ENCODE results near the gene PTGIS. TPM values are rescaled to one million over a fixed set of nuclear protein-coding genes. Genes with fewer than 3 reads are reported as not detected.

The PTGIS gene
- total and polyA plus RNA-seq, 2 donors (not counting 3 experiments of a cell fraction or from before 2014, with no cell fraction given), result 6.2 to 11.8 TPM

- Histone ChIP-seq H4K20me1 (replicated peaks; ENCODE audit: control insufficient read depth, extremely low read depth, insufficient read depth, low read length) (no peaks in the 10 kb centered on the region), H3K4me3 (replicated peaks in 1 of 3; ENCODE audit: insufficient read depth in 1 of 3, low read depth in 1 of 3, low read length in 3 of 3) (no peak overlapping the region), H3K36me3 (ENCODE audit: control insufficient read depth in 2 of 2, extremely low read depth in 1 of 2, insufficient read depth in 2 of 2, low read length in 2 of 2) (no peaks in the 10 kb centered on the region), H3K9ac (replicated peaks; ENCODE audit: extremely low read depth, insufficient read depth, low read length) (no peak overlapping the region), H3K4me2 (ENCODE audit: insufficient read depth, low read length) (no peak overlapping the region), H3K79me2 (ENCODE audit: control insufficient read depth, insufficient read depth, low read length) (no peaks in the 10 kb centered on the region), H3K27me3 (ENCODE audit: control insufficient read depth in 2 of 2, insufficient read depth in 2 of 2, low read length in 2 of 2) (peaks cover 6 to 14% of the 10 kb centered on the region in 2 experiments), H3K9me3 (replicated peaks; ENCODE audit: control insufficient read depth, insufficient read depth, low read length) (no peaks in the 10 kb centered on the region), H3K27ac (ENCODE audit: insufficient read depth, low read depth, low read length) (no peak overlapping the region), H3K9me1 (replicated peaks; ENCODE audit: control insufficient read depth, extremely low read depth, insufficient read depth, low read length) (no peaks in the 10 kb centered on the region), H2AFZ (ENCODE audit: low read depth, low read length) (no peak overlapping the region), H3K4me1 (ENCODE audit: control insufficient read depth, extremely low read depth, insufficient read depth, low read length) (no peaks in the 10 kb centered on the region)
- no TSS peak for BruUV-seq (replicated peaks)
- TF ChIP-seq EZH2 (IDR thresholded peaks at IDR 0.05; ENCODE audit: borderline replicate concordance, low read depth, low read length, severe bottlenecking) (no peak), CTCF (IDR thresholded peaks at IDR 0.05; ENCODE audit: extremely low read depth in 1 of 2, insufficient read depth in 1 of 2, low read depth in 1 of 2, low read length in 2 of 2) (no peak), FOS (IDR thresholded peaks at IDR 0.05; ENCODE audit: borderline replicate concordance, insufficient read depth, low read length) (no peak), POLR2A (IDR thresholded peaks at IDR 0.05; ENCODE audit: low read depth, low read length) (no peak), POLR2AphosphoS5 (IDR thresholded peaks at IDR 0.05; ENCODE audit: insufficient read depth, low read depth, low read length) (no peak), MYC (IDR thresholded peaks at IDR 0.05; ENCODE audit: low read depth, low read length) (no peak), MAX (IDR thresholded peaks at IDR 0.05; ENCODE audit: insufficient read depth, insufficient read length) (no peak)
- ChIA-PET CTCF (no interaction called here), POLR2A (no interaction called here)
- FAIRE-seq (no peak), DNase-seq (ENCODE audit: low read depth, low spot score) (no peak)
- intact Hi-C loops (cut with micrococcal nuclease) (no loop called here), dilution Hi-C loops (cut with MboI; ENCODE audit: extremely low pct_ligation_motif_present, low sequenced_read_pairs) (no loop called here)
Observed at GRCh38 chr20:49503176-49503575, 64.8 kb downstream of the PTGIS start.
